ENCODE results near the gene MEGF11.

DNA sequence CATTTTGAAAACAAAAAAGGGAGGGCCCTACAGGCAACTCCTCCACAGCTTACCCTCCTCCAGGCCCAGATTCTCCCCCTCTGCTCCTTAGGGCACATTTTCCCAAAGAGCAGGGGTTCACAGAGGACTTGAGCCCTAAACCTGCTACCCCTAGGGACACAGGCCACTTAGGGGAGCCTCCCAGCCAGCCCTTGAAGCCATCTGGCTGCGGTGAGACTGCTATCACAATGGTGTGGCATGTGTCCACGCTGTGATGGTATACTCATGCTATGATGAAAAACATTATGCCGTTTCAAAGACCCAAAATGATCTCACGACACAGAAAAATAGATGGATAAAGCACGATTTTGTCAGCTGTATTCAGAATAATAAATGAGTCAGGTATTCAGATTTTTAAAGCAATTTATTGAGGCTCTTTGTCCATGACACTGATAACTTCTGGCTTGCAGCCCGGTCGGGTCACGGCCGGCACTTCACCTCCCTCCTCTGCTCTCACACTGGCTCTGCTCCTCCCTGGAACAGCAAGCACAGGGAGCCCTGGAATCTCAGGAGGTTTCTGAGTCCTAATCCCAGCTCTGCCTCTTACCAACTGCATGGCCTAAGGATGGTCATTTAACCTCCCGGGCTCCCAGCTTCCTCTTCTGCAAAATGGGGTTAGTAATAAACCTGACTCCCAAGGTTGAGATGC, 115.3 kb downstream of the MEGF11 start:
- TF ChIP-seq, protein P1, sequence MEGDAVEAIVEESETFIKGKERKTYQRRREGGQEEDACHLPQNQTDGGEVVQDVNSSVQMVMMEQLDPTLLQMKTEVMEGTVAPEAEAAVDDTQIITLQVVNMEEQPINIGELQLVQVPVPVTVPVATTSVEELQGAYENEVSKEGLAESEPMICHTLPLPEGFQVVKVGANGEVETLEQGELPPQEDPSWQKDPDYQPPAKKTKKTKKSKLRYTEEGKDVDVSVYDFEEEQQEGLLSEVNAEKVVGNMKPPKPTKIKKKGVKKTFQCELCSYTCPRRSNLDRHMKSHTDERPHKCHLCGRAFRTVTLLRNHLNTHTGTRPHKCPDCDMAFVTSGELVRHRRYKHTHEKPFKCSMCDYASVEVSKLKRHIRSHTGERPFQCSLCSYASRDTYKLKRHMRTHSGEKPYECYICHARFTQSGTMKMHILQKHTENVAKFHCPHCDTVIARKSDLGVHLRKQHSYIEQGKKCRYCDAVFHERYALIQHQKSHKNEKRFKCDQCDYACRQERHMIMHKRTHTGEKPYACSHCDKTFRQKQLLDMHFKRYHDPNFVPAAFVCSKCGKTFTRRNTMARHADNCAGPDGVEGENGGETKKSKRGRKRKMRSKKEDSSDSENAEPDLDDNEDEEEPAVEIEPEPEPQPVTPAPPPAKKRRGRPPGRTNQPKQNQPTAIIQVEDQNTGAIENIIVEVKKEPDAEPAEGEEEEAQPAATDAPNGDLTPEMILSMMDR (IDR thresholded peaks at IDR 0.05; ENCODE audit: low read depth, low read length) = no peak
- no peak for TF ChIP-seq EZH2phosphoT487 (IDR thresholded peaks at IDR 0.05; ENCODE audit: low read depth)

Data from OCI-LY3 (cell line).